GM12891 (cell line): ENCODE results near the gene ANKAR.
"Not testable (repeated sequence)": the region's sequence is repeated elsewhere in the genome, so short reads cannot be mapped to it uniquely, and the experiment has no call there.

Experiments
- PAX5 ChIP-seq: IDR thresholded peaks from 2 replicates; pipeline ENCODE4 v1.6.1; 2011; ENCODE audit warnings: low read length, moderate library complexity, mild to moderate bottlenecking; ENCODE audit not compliant: insufficient read depth, severe bottlenecking
- POLR2A ChIP-seq: IDR thresholded peaks from 2 replicates; pipeline ENCODE4 v1.6.1; 2011; ENCODE audit warnings: low read depth, low read length, control low read depth
- POLR2AphosphoS5 ChIP-seq: IDR thresholded peaks from 2 replicates; pipeline ENCODE4 v1.6.1; 2011; ENCODE audit warnings: low read depth, low read length, control low read depth

DNA sequence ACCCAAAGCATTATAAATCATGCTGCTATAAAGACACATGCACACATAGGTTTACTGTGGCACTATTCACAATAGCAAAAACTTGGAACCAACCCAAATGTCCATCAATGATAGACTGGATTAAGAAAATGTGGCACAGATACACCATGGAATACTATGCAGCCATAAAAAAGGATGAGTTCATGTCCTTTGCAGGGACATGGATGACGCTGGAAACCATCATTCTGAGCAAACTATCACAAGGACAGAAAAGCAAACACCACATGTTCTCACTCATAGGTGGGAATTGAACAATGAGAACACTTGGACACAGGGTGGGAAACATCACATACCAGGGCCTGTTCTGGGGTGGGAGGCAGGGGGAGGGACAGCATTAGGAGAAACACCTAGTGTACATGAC is 43.1 kb downstream of the ANKAR start:
- TF ChIP-seq PAX5, POLR2A, POLR2AphosphoS5: not testable (repeated sequence)
